Type B pancreatic cell (in vitro differentiated cells): Measurements from ENCODE around the gene STOX2. TPM values are rescaled to one million over a fixed set of nuclear protein-coding genes. Genes with fewer than 3 reads are reported as not detected.

ENCODE experiments used
- DNase-seq: peaks from one replicate; pipeline ENCODE4 v3.0.0; 2021; ENCODE audit warnings: mixed read lengths; ENCODE audit not compliant: unreplicated experiment; ENCODE audit errors: extremely low spot score
- H3K27ac Mint-ChIP-seq: 2 replicates; pipeline ENCODE4 v1.8.0; 2021; ENCODE audit warnings: mild to moderate bottlenecking, mixed read lengths
- H3K27me3 Mint-ChIP-seq: 2 replicates; pipeline ENCODE4 v1.8.0; 2021; ENCODE audit warnings: mixed read lengths
- H3K36me3 Mint-ChIP-seq: 2 replicates; pipeline ENCODE4 v1.8.0; 2021; ENCODE audit warnings: mixed read lengths
- H3K4me1 Mint-ChIP-seq: one replicate; pipeline ENCODE4 v1.8.0; 2021; ENCODE audit warnings: mixed read lengths; ENCODE audit not compliant: unreplicated experiment
- H3K4me3 Mint-ChIP-seq: 2 replicates; pipeline ENCODE4 v1.8.0; 2021; ENCODE audit warnings: mild to moderate bottlenecking, mixed read lengths
- H3K9me3 Mint-ChIP-seq: 2 replicates; pipeline ENCODE4 v1.8.0; 2021; ENCODE audit warnings: mixed read lengths
- CTCF ChIP-seq: fragments of 200-600 bp; sonication (generic); conservative IDR thresholded peaks from 2 replicates; pipeline ENCODE4 v1.5.0; 2021; ENCODE audit warnings: antibody characterized with exemption, mild to moderate bottlenecking
- total RNA-seq: library from RNA; stranded (reverse); gene quantifications from 2 replicates; pipeline ENCODE4 v1.2.1, GENCODE V29; 2021; ENCODE audit warnings: low replicate concordance

STOX2 gene
- total RNA-seq, 1 donor from 2014 or later: 16.7 TPM

- TF ChIP-seq CTCF: no peak
- Mint-ChIP-seq H3K4me1 (no peaks in the 10 kb centered on the region), H3K9me3 (peaks cover 7% of the 10 kb centered on the region), H3K36me3 (peaks cover 9% of the 10 kb centered on the region), H3K4me3 (no peak overlapping the region), H3K27ac (no peak overlapping the region), H3K27me3 (peaks cover 3% of the 10 kb centered on the region)
- DNase-seq: no peak
These were observed 10.9 kb downstream of the STOX2 start for GRCh38 chr4:183915976-183916375.

- Mint-ChIP-seq H3K9me3 (peaks cover 12% of the 10 kb centered on the region), H3K4me3 (no peak overlapping the region), H3K4me1 (peaks cover 5% of the 10 kb centered on the region), H3K36me3 (peaks cover 13% of the 10 kb centered on the region), H3K27ac (no peak overlapping the region), H3K27me3 (peaks cover 5% of the 10 kb centered on the region)
- DNase-seq: no peak
- TF ChIP-seq CTCF: no peak
These were observed 13.6 kb downstream of the STOX2 start for GRCh38 chr4:183918696-183919095.

- Mint-ChIP-seq H3K4me3 (no peak overlapping the region), H3K27me3 (peaks cover 5% of the 10 kb centered on the region), H3K36me3 (peaks cover 13% of the 10 kb centered on the region), H3K4me1 (peaks cover 5% of the 10 kb centered on the region), H3K9me3 (peaks cover 12% of the 10 kb centered on the region), H3K27ac (no peak overlapping the region)
- no peak for TF ChIP-seq CTCF
- no peak for DNase-seq
These were observed 14.0 kb downstream of the STOX2 start for GRCh38 chr4:183919141-183919540.

GRCh38 chr4:183920512-183920911, 15.4 kb downstream of the STOX2 start:
- no peak for TF ChIP-seq CTCF
- Mint-ChIP-seq H3K36me3 (peaks cover 10% of the 10 kb centered on the region), H3K27me3 (peaks cover 5% of the 10 kb centered on the region), H3K27ac (no peak overlapping the region), H3K4me3 (no peak overlapping the region), H3K4me1 (peaks cover 5% of the 10 kb centered on the region), H3K9me3 (peaks cover 8% of the 10 kb centered on the region)
- no peak for DNase-seq

GRCh38 chr4:183921335-183921734, 16.2 kb downstream of the STOX2 start:
- Mint-ChIP-seq H3K4me1 (peaks cover 5% of the 10 kb centered on the region), H3K36me3 (peaks cover 9% of the 10 kb centered on the region), H3K27ac (no peak overlapping the region), H3K9me3 (peaks cover 8% of the 10 kb centered on the region), H3K27me3 (peaks cover 5% of the 10 kb centered on the region), H3K4me3 (no peak overlapping the region)
- TF ChIP-seq CTCF: no peak
- no peak for DNase-seq
